Keratinocyte (primary cell): ENCODE data around the gene COPZ2. TPM values are rescaled to one million over a fixed set of nuclear protein-coding genes. Genes with fewer than 3 reads are reported as not detected.

Source experiments
- DNase-seq: peaks from one replicate; pipeline ENCODE4 v3.0.0-alpha.2; 2011; ENCODE audit warnings: low read depth, missing footprints, low spot score
- FAIRE-seq: peaks from 2 replicates; lab custom pipeline; 2011; peaks lifted over from hg19 to GRCh38; lab: Jason Lieb, UNC
- H2AFZ ChIP-seq: 2 replicates; pipeline ENCODE4 v1.6.0; 2012; ENCODE audit warnings: low read length, control low read depth, inconsistent platforms; ENCODE audit not compliant: control insufficient read depth
- H3K27ac ChIP-seq: 2 replicates; pipeline ENCODE4 v1.5.1; 2011; ENCODE audit warnings: low read length; ENCODE audit not compliant: control insufficient read depth, insufficient read depth
- H3K27me3 ChIP-seq: 3 replicates; pipeline ENCODE4 v1.6.0; 2011; ENCODE audit warnings: low read length; ENCODE audit not compliant: control insufficient read depth, insufficient read depth; ENCODE audit errors: extremely low read depth
- H3K36me3 ChIP-seq, 2 experiments: 2 replicates in 1 of 2; 3 replicates in 1 of 2; pipeline ENCODE4 v1.5.1; 2011; ENCODE audit warnings: low read length in 2 of 2, mild to moderate bottlenecking in 1 of 2; ENCODE audit not compliant: control insufficient read depth in 2 of 2, insufficient read depth in 2 of 2; ENCODE audit errors: extremely low read depth in 1 of 2
- H3K4me1 ChIP-seq: 3 replicates; pipeline ENCODE4 v1.5.1; 2011; ENCODE audit warnings: low read length; ENCODE audit not compliant: control insufficient read depth, insufficient read depth; ENCODE audit errors: extremely low read depth
- H3K4me2 ChIP-seq: 3 replicates; pipeline ENCODE4 v1.6.0; 2011; ENCODE audit warnings: low read depth, low read length; ENCODE audit not compliant: control insufficient read depth, insufficient read depth; ENCODE audit errors: extremely low read depth
- H3K4me3 ChIP-seq, 3 experiments: fragments of 200-600 bp in 1 of 3; sonication (generic) in 1 of 3; 2 replicates in 2 of 3; 3 replicates in 1 of 3; pipeline ENCODE4 v1.5.1; 2011 to 2016; ENCODE audit warnings: low read length in 3 of 3, mild to moderate bottlenecking in 3 of 3, control low read depth in 2 of 3, inconsistent platforms in 1 of 3, low read depth in 1 of 3, mixed read lengths in 1 of 3, mixed run types in 1 of 3, moderate library complexity in 1 of 3; ENCODE audit not compliant: control insufficient read depth in 2 of 3, insufficient read depth in 2 of 3; ENCODE audit errors: extremely low read depth in 1 of 3
- H3K79me2 ChIP-seq: 2 replicates; pipeline ENCODE4 v1.6.0; 2012; ENCODE audit warnings: low read length; ENCODE audit not compliant: control insufficient read depth, insufficient read depth
- H3K9ac ChIP-seq: 3 replicates; pipeline ENCODE4 v1.6.0; 2011; ENCODE audit warnings: low read length; ENCODE audit not compliant: control insufficient read depth, insufficient read depth; ENCODE audit errors: extremely low read depth
- H3K9me1 ChIP-seq: 3 replicates; pipeline ENCODE4 v1.6.0; 2011; ENCODE audit warnings: low read length; ENCODE audit not compliant: control insufficient read depth, insufficient read depth; ENCODE audit errors: extremely low read depth
- H3K9me3 ChIP-seq: 2 replicates; pipeline ENCODE4 v1.5.1; 2012; ENCODE audit warnings: low read depth, low read length; ENCODE audit not compliant: control insufficient read depth
- H4K20me1 ChIP-seq: 3 replicates; pipeline ENCODE4 v1.6.0; 2011; ENCODE audit warnings: low read length; ENCODE audit not compliant: control insufficient read depth, insufficient read depth; ENCODE audit errors: extremely low read depth
- CTCF ChIP-seq, 3 experiments: IDR thresholded peaks in 1 of 3; conservative IDR thresholded peaks in 1 of 3; optimal IDR thresholded peaks in 1 of 3; 2 replicates in 2 of 3; 3 replicates in 1 of 3; pipeline versions ENCODE3 to v1.5.1; 2011; ENCODE audit warnings: low read length in 3 of 3, mild to moderate bottlenecking in 3 of 3, moderate library complexity in 2 of 3, control low read depth in 1 of 3, inconsistent platforms in 1 of 3; ENCODE audit not compliant: insufficient read depth in 2 of 3; ENCODE audit errors: extremely low read depth in 1 of 3
- EZH2 ChIP-seq: IDR thresholded peaks from one replicate; pipeline ENCODE4 v1.6.1; 2012; ENCODE audit warnings: inconsistent platforms, mild to moderate bottlenecking, low read length, moderate library complexity
- dilution Hi-C: fragments of 300-500 bp; cut with MboI; formaldehyde crosslinking; loops from one replicate; pipeline ENCODE4 v1.7.0; 2020; ENCODE audit warnings: low sequenced_read_pairs; ENCODE audit not compliant: extremely low pct_ligation_motif_present
- polyA plus RNA-seq, 5 experiments: library from polyadenylated mRNA; depleted of rRNA in 3 of 5; stranded (reverse) in 3 of 5; stranded (forward) in 1 of 5; unstranded in 1 of 5; fragments of >200 nt; gene quantifications; 1 replicate in 1 of 5; 2 replicates in 3 of 5; 3 replicates in 1 of 5; pipeline versions ENCODE4 v1.2.1 to v1.2.3, GENCODE V29; 2011 to 2012; ENCODE audit warnings: missing spikeins in 2 of 5, low read depth in 1 of 5, low replicate concordance in 1 of 5

The COPZ2 gene
- polyA plus RNA-seq, 1 donor (not counting 4 experiments of a cell fraction or from before 2014, with no cell fraction given) = 11.1 TPM

DNA sequence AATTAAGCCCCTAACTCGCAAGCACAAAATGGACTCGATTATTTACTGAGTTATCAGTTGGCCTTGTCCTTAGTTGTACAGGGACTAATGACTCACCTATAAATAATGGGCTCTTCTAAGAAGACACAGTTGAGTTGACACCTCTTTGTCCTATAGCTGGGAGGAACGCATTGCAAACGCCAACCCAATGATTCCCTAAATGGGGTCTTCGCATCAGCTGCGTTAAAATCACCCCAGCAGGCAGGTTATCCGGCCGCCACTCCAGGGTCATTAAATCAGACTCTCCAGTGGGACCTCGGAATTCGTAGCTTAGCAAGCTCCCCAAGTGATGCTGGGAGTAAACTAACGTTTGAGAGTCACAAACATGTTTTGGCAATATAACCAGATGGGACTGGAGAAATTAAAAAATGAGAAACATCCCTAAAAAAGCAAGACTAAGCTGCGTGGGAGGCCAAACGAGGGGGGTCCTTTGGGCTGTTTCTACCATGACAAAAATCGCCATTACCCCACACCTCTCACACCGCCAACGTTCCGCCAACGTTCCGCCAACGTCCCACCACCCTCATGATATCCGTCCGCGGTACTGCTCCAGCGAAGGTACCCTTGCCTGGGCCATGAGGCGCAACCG lies 9.6 kb upstream of the COPZ2 start:
- no peak for DNase-seq
- Histone ChIP-seq H3K4me2 (peak overlapping the region; percentile 97), H4K20me1 (peaks cover 8% of the 10 kb centered on the region), H3K27ac (peak overlapping the region; percentile 93), H3K79me2 (peaks cover 33% of the 10 kb centered on the region), H3K9ac (peak overlapping the region; percentile 86), H3K9me1 (no peaks in the 10 kb centered on the region), H3K36me3 (peaks cover 0 to 17% of the 10 kb centered on the region in 2 experiments), H3K4me1 (peaks cover 61% of the 10 kb centered on the region), H3K4me3 (peak overlapping the region; percentile 72 to 93 (median 80)), H3K27me3 (no peaks in the 10 kb centered on the region), H2AFZ (peak overlapping the region; percentile 74), H3K9me3 (no peaks in the 10 kb centered on the region)
- dilution Hi-C loops = no loop called here
- no peak for TF ChIP-seq CTCF (optimal IDR thresholded peaks at IDR 0.05 in 1 of 3, IDR thresholded peaks at IDR 0.05 in 1 of 3, conservative IDR thresholded peaks at IDR 0.05 in 1 of 3; ENCODE audit: extremely low read depth in 1 of 3, insufficient read depth in 2 of 3, low read length in 3 of 3)
- TF ChIP-seq EZH2 = no peak
- no peak for FAIRE-seq

DNA sequence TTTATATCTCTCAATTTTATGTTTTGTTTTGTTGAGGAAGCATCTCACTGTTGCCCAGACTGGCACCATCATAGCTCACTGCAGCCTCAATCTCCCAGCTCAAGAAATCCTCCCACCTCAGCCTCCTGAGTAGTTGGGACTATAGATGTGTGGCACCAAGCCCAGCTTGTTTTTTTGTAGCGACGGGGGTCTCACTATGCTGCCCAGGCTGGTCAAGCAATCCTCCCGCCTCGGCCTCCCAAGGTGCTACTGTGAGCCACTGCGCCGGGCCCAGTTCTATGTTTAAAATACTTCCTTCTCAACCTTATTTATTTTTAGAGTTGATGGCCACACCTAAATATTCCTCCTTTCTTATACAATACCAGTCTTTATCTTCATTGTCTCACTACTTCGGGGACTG lies 8.7 kb upstream of the COPZ2 start:
- dilution Hi-C loops = no loop called here
- Histone ChIP-seq H3K9me3 (no peaks in the 10 kb centered on the region), H3K4me1 (peaks cover 52% of the 10 kb centered on the region), H3K4me2 (peak overlapping the region; percentile 97), H3K27me3 (no peaks in the 10 kb centered on the region), H4K20me1 (peaks cover 4% of the 10 kb centered on the region), H3K4me3 (peak overlapping the region; percentile 72 to 93 (median 80)), H2AFZ (no peak overlapping the region), H3K27ac (peak overlapping the region; percentile 93), H3K9ac (peak overlapping the region; percentile 23), H3K36me3 (peaks cover 0 to 9% of the 10 kb centered on the region in 2 experiments), H3K9me1 (no peaks in the 10 kb centered on the region), H3K79me2 (peaks cover 28% of the 10 kb centered on the region)
- TF ChIP-seq CTCF (optimal IDR thresholded peaks at IDR 0.05 in 1 of 3, IDR thresholded peaks at IDR 0.05 in 1 of 3, conservative IDR thresholded peaks at IDR 0.05 in 1 of 3; ENCODE audit: extremely low read depth in 1 of 3, insufficient read depth in 2 of 3, low read length in 3 of 3) = no peak
- TF ChIP-seq EZH2 = no peak
- no peak for FAIRE-seq
- no peak for DNase-seq
